Spleen (tissue), 7 donors: ENCODE results near the gene CLIP1.

Source experiments
- POLR2A ChIP-seq, 3 donors: fragments of 450-650 bp; IDR thresholded peaks; one replicate each; pipeline ENCODE4 v1.5.1; 2017; ENCODE audit warnings: antibody characterized with exemption in 3 of 3, mild to moderate bottlenecking in 1 of 3
- TF ChIP-seq, protein P1 (sequence below), 11 experiments: fragments of 200-600 bp in 7 of 11; fragments of 450-650 bp in 4 of 11; sonication (generic) in 4 of 11; IDR thresholded peaks in 8 of 11; conservative IDR thresholded peaks in 3 of 11; 1 replicate in 7 of 11; 2 replicates in 4 of 11; pipeline versions ENCODE4 v1.4.0 to v1.8.0; 2016 to 2021; ENCODE audit warnings: antibody characterized with exemption in 11 of 11, inconsistent platforms in 4 of 11, mild to moderate bottlenecking in 1 of 11
- donor health status: DM: no; HTN: no; CAD: no; lungs with moderate emphysema.
- donor health status: DM: no; HTN: no; CAD: no.
- donor health status: DM: no; HTN: no; CAD: no.

DNA sequence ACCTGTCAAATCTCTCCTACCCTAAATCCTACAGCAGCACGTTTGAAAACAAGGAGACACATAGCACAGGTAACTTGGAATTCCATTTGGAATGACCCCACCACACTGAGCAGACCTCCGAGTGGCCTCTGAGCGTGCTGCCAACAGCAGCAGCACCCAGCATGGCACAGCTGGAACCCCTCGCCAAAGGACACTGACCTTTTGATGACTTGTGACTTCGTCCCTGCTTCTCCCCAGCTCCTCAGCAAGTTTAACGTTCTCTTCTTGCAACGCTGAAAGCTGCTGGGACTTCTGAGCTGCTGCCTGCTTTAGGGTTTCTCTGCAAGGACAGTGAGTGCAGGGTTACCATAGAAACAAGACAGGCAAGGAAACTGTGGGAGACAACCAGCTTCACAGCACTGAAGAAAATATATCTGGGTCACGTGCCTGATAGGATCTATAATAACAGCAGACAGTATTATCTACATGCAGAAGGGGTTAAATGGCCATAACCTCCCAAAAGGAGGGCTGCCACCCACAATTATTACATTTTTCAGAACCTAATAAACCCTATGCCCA, 112.8 kb downstream of the CLIP1 start:
- TF ChIP-seq POLR2A (IDR thresholded peaks at IDR 0.05): no peak
- TF ChIP-seq, protein P1, sequence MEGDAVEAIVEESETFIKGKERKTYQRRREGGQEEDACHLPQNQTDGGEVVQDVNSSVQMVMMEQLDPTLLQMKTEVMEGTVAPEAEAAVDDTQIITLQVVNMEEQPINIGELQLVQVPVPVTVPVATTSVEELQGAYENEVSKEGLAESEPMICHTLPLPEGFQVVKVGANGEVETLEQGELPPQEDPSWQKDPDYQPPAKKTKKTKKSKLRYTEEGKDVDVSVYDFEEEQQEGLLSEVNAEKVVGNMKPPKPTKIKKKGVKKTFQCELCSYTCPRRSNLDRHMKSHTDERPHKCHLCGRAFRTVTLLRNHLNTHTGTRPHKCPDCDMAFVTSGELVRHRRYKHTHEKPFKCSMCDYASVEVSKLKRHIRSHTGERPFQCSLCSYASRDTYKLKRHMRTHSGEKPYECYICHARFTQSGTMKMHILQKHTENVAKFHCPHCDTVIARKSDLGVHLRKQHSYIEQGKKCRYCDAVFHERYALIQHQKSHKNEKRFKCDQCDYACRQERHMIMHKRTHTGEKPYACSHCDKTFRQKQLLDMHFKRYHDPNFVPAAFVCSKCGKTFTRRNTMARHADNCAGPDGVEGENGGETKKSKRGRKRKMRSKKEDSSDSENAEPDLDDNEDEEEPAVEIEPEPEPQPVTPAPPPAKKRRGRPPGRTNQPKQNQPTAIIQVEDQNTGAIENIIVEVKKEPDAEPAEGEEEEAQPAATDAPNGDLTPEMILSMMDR (IDR thresholded peaks at IDR 0.05 in 8 of 11, conservative IDR thresholded peaks at IDR 0.05 in 3 of 11): no peak
